Kidney epithelial cell (primary cell): ENCODE data around the gene CMBL. TPM values are rescaled to one million over a fixed set of nuclear protein-coding genes. Genes with fewer than 3 reads are reported as not detected.
A peak's percentile ranks its signal among the peaks of the same experiment; 100 is the strongest.

Source experiments
- DNase-seq: peaks from one replicate; pipeline ENCODE4 v3.0.0-alpha.2; 2010; ENCODE audit warnings: low read depth
- H3K27me3 ChIP-seq: 2 replicates; pipeline ENCODE4 v1.6.0; 2011; ENCODE audit warnings: low read length; ENCODE audit not compliant: control insufficient read depth, insufficient read depth
- H3K36me3 ChIP-seq: 2 replicates; pipeline ENCODE4 v1.5.1; 2011; ENCODE audit warnings: low read length; ENCODE audit not compliant: control insufficient read depth, insufficient read depth
- H3K4me3 ChIP-seq: 2 replicates; pipeline ENCODE4 v1.5.1; 2011; ENCODE audit warnings: low read depth, mild to moderate bottlenecking, control low read depth, low read length
- total RNA-seq: library from RNA; depleted of rRNA; stranded (reverse); fragments of >200 nt; gene quantifications from 2 replicates; pipeline ENCODE4 v1.2.3, GENCODE V29; 2015
- TF ChIP-seq, protein P1 (sequence below): IDR thresholded peaks from 2 replicates; pipeline ENCODE4 v1.5.1; 2011; ENCODE audit warnings: mild to moderate bottlenecking, moderate library complexity, low read length, control low read depth, inconsistent platforms; ENCODE audit not compliant: insufficient read depth, poor library complexity, severe bottlenecking

The CMBL gene
- total RNA-seq, 1 donor from 2014 or later, result 7.8 TPM

DNA sequence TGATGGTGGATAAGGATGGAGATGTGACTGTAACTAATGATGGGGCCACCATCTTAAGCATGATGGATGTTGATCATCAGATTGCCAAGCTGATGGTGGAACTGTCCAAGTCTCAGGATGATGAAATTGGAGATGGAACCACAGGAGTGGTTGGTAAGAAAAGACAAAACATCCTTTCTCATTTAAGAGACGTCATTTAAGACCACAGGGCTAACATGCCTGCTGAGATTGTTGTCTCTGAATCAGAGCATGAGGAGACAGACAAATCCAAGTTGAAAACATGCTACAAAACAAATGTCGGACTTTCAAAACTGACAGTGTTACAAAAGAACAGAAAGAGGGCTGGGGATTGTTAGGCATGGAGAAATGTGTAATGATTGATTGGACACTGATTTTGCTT lies 53.0 kb downstream of the CMBL start:
- TF ChIP-seq, protein P1, sequence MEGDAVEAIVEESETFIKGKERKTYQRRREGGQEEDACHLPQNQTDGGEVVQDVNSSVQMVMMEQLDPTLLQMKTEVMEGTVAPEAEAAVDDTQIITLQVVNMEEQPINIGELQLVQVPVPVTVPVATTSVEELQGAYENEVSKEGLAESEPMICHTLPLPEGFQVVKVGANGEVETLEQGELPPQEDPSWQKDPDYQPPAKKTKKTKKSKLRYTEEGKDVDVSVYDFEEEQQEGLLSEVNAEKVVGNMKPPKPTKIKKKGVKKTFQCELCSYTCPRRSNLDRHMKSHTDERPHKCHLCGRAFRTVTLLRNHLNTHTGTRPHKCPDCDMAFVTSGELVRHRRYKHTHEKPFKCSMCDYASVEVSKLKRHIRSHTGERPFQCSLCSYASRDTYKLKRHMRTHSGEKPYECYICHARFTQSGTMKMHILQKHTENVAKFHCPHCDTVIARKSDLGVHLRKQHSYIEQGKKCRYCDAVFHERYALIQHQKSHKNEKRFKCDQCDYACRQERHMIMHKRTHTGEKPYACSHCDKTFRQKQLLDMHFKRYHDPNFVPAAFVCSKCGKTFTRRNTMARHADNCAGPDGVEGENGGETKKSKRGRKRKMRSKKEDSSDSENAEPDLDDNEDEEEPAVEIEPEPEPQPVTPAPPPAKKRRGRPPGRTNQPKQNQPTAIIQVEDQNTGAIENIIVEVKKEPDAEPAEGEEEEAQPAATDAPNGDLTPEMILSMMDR, result no peak

DNA sequence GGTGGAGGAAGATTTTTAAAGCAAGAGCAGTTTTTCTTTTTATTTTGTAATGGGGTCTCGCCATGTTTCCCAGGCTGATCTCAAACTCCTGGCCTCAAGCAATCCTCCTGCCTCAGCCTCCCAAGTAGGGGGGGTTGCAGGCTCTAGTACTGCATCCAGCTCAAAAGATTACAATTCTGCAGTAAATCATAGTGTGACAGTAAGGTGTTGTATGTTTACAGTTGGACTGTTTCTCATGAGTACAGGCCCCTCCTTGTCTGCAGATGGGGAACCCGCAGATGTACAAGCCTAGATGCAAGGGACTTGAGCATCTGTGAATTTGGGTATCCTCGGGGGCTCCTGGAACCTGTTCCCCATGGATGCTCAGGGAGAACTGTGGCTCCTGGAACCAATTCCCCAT lies 54.3 kb downstream of the CMBL start:
- Histone ChIP-seq H3K4me3 (no peak overlapping the region), H3K36me3 (no peaks in the 10 kb centered on the region), H3K27me3 (no peaks in the 10 kb centered on the region)
- DNase-seq, result no peak
- TF ChIP-seq, protein P1, result no peak

More for the DNA sequence above, 53.0 kb downstream of the CMBL start:
- DNase-seq, result no peak
- Histone ChIP-seq H3K4me3 (no peak overlapping the region), H3K27me3 (no peaks in the 10 kb centered on the region), H3K36me3 (no peaks in the 10 kb centered on the region)

DNA sequence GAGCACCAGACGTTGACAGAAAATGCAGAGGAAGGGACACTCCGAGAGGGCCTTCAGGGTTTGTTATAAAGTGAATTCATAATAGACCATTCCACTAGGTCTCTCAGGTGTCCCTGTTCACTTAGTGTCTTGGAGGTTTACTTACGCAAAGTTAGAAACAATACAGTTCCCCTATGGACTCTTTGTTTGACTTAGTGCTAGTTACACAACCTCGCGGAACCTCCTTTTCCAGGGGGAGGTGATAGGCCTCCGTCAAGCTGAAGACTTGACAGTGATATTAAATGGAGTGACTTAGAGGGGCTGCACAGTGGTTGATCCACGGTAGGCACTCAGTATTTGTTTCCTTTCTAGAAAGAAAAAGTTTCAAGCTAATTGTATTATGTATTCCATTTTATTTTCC lies 56.3 kb downstream of the CMBL start:
- TF ChIP-seq, protein P1, result no peak
- Histone ChIP-seq H3K27me3 (no peaks in the 10 kb centered on the region), H3K36me3 (no peaks in the 10 kb centered on the region), H3K4me3 (peak overlapping the region; percentile 70)
- no peak for DNase-seq

DNA sequence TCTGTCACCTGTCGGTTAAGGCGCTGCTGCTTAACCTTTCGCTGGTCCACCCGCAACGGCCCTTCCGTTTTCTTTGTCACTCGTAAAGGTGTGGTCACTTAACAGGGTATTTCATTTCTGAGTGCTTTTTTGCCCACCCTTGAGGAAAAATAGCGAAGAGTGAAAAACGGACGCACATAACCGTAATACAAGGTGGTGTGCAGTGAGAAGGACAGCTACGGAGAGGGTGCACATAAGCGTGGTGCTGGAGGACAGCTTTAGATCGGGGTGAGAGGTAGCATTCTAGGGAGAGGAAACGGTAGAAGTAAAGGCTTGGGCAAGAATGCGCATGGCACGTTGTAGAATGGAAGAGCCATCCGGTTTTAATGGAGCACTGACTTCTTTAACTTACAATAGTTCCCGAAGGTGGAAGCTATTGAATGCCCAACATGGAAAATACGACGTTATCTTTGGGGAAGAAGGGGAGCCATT lies 56.9 kb downstream of the CMBL start:
- TF ChIP-seq, protein P1, result no peak
- no peak for DNase-seq
- Histone ChIP-seq H3K27me3 (no peaks in the 10 kb centered on the region), H3K36me3 (no peaks in the 10 kb centered on the region), H3K4me3 (peak overlapping the region; percentile 70)

DNA sequence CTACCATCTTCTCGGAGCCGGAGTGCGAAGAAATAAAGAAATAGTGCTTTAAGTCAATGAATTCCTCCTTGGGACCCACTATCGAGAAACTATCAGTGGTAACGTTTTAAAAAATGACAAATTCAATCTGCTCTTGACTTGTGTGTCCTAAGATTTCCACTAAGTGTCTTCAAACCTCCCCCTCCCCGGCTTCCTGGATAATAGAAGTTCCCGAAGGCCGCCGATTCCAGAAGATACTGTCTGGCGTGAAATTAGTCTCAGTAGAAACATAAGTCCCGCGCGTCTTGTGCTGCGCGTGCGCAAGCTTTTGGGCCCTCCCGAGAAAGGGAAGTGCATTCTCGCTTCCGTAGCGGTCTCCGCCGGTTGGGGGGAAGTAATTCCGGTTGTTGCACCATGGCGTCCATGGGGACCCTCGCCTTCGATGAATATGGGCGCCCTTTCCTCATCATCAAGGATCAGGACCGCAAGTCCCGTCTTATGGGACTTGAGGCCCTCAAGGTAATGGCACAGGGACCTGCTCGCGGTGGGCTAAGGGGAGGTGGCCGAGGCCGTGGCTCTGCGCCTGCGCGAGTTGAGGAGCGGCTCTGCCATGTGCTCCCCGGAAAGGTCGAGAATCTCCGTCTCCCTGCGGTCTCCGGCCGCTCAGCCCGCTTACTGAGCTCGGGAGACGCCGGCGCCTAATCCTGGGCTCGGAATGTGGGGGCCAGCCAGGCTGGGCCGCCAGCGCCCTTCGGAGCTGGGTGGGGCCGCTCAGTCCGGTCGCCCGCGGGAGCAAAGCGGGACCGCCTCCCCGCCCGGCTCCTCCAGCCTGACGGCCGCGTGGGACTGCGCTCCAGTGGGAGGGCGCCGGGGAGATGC lies 57.5 kb downstream of the CMBL start, which contains the start of gene CCT5:
CCT5 (plus strand) TSS at position 333 of the 858 bp plus-strand sequence; CDS start at position 394, 61 bp downstream.
- peak within 1 kb of the TSS; percentile 70 for H3K4me3 ChIP-seq
- no peaks in the 10 kb centered on the region for H3K36me3 ChIP-seq
- TF ChIP-seq, protein P1, result no peak
- DNase-seq, result peak; percentile 89
- H3K27me3 ChIP-seq, result no peaks in the 10 kb centered on the region
